ENCODE measurements around the gene PAPPA. TPM values are rescaled to one million over a fixed set of nuclear protein-coding genes. Genes with fewer than 3 reads are reported as not detected.

The PAPPA gene
- total and polyA plus RNA-seq, 2 of the 8 experiments (the other 6 are each of a cell fraction or from before 2014, with no cell fraction given) = 0.18 to 0.63 TPM

- no peaks in the 10 kb centered on the region for H3K79me1 ChIP-seq (ENCODE audit: low read depth, low read length)
- no peaks in the 10 kb centered on the region for H3K27me3 ChIP-seq (replicated peaks in 1 of 4; ENCODE audit: control insufficient read depth in 3 of 4, extremely low read depth in 1 of 4, insufficient read depth in 3 of 4, low read length in 3 of 4)
- no peak overlapping the region for H2BK5ac ChIP-seq (ENCODE audit: low read depth, low read length)
- H4K8ac ChIP-seq (ENCODE audit: extremely low read depth, insufficient read depth, low read length) = no peak overlapping the region
- TF ChIP-seq EGR1 (IDR thresholded peaks at IDR 0.05; ENCODE audit: borderline replicate concordance, low read depth, low read length) (no peak), TEAD4 (IDR thresholded peaks at IDR 0.05; ENCODE audit: low read depth, low read length) (no peak), GABPA (IDR thresholded peaks at IDR 0.05; ENCODE audit: borderline replicate concordance, insufficient read depth, low read length) (no peak), KDM1A (IDR thresholded peaks at IDR 0.05; ENCODE audit: borderline replicate concordance, low read length) (no peak), BRCA1 (IDR thresholded peaks at IDR 0.05; ENCODE audit: low read depth, low read length) (no peak)
- H2AK5ac ChIP-seq (ENCODE audit: low read depth, low read length) = no peak overlapping the region
- H3K9me3 ChIP-seq (ENCODE audit: insufficient read depth in 2 of 2, low read depth in 1 of 2, low read length in 1 of 2) = no peaks in the 10 kb centered on the region
- no peak overlapping the region for H3K4me2 ChIP-seq (ENCODE audit: insufficient read depth in 1 of 2, low read depth in 2 of 2, low read length in 2 of 2)
- ChIA-PET POLR2A (ENCODE audit: partially characterized antibody) (interaction anchor here (1.3 kb wide), 1 partner anchor 17 kb away, joined by 3 read pairs; no protein-coding TSS in a partner anchor), CTCF (ENCODE audit: partially characterized antibody) (no interaction called here)
- no peak overlapping the region for H2AFZ ChIP-seq (ENCODE audit: low read length)
- no peak overlapping the region for H2BK120ac ChIP-seq (replicated peaks; ENCODE audit: low read depth, low read length)
- no peaks in the 10 kb centered on the region; the same call in 1 of the 2 replicates for H3K23me2 ChIP-seq (ENCODE audit: low read depth, low read length)
- no peak overlapping the region for H4K5ac ChIP-seq (ENCODE audit: insufficient read length, low read depth, low read length)
- no peak overlapping the region for H2BK20ac ChIP-seq (ENCODE audit: low read length)
- DNase-seq (ENCODE audit: low read depth in 1 of 2, low spot score in 2 of 2) (no peak), FAIRE-seq (no peak)
- H3K79me2 ChIP-seq (ENCODE audit: control insufficient read depth in 1 of 2, insufficient read depth in 2 of 2, low read length in 2 of 2) = no peaks in the 10 kb centered on the region
- no peaks in the 10 kb centered on the region for H3K36me3 ChIP-seq (ENCODE audit: control insufficient read depth in 2 of 4, insufficient read depth in 4 of 4, low read length in 3 of 4)
- no peak overlapping the region for H3K4me3 ChIP-seq (ENCODE audit: extremely low read depth in 1 of 4, insufficient read depth in 2 of 4, low read depth in 3 of 4, low read length in 4 of 4)
- H4K20me1 ChIP-seq (replicated peaks in 1 of 2; ENCODE audit: control insufficient read depth in 1 of 2, insufficient read depth in 2 of 2, low read length in 2 of 2) = no peaks in the 10 kb centered on the region
- H3K18ac ChIP-seq (ENCODE audit: extremely low read depth, low read length) = no peak overlapping the region
- H4K91ac ChIP-seq (replicated peaks; ENCODE audit: insufficient read length, low read length) = no peak overlapping the region
- no peak overlapping the region for H3K4ac ChIP-seq (replicated peaks; ENCODE audit: insufficient read length, low read depth, low read length)
- no peak overlapping the region for H3K23ac ChIP-seq (ENCODE audit: insufficient read length)
- H2BK12ac ChIP-seq (ENCODE audit: low read depth, low read length) = no peak overlapping the region
- H2BK15ac ChIP-seq (ENCODE audit: low read length) = no peak overlapping the region
- no peak overlapping the region for H3K9ac ChIP-seq (replicated peaks in 1 of 4; ENCODE audit: extremely low read depth in 1 of 4, low read depth in 3 of 4, low read length in 3 of 4)
- WGBS, 2 experiments (ENCODE audit: extremely low coverage in 1 of 2, insufficient coverage in 1 of 2, insufficient read length in 1 of 2, insufficient replicate concordance in 2 of 2, low coverage in 1 of 2, low lambda C conversion rate in 2 of 2, missing lambda C conversion rate in 1 of 2) = 89% methylated on average over 6 of the region's 6 CpGs; no CpG with 5 or more reads in 1 of the 2 experiments
- no peak overlapping the region for H3K56ac ChIP-seq (replicated peaks; ENCODE audit: insufficient read length, low read depth, low read length)
- H3K14ac ChIP-seq (ENCODE audit: insufficient read length) = no peak overlapping the region
- no peaks in the 10 kb centered on the region; a peak in 1 of 7 replicates for H3K4me1 ChIP-seq (replicated peaks in 1 of 4; ENCODE audit: control insufficient read depth in 3 of 4, insufficient read depth in 4 of 4, low read length in 3 of 4)
- H3K27ac ChIP-seq (ENCODE audit: low read depth, low read length) = no peak overlapping the region
These were observed 234.5 kb downstream of the PAPPA start for GRCh38 chr9:116387934-116388698.

Measured in H1 (cell line).